ENCODE measurements around the gene SPACA7.
A peak's percentile ranks its signal among the peaks of the same experiment; 100 is the strongest.
"Not testable (repeated sequence)": the region's sequence is repeated elsewhere in the genome, so short reads cannot be mapped to it uniquely, and the experiment has no call there.

SPACA7 gene

GRCh38 chr13:112431734-112432133 lies 55.6 kb downstream of the SPACA7 start:
- DNase-seq = no peak

DNA sequence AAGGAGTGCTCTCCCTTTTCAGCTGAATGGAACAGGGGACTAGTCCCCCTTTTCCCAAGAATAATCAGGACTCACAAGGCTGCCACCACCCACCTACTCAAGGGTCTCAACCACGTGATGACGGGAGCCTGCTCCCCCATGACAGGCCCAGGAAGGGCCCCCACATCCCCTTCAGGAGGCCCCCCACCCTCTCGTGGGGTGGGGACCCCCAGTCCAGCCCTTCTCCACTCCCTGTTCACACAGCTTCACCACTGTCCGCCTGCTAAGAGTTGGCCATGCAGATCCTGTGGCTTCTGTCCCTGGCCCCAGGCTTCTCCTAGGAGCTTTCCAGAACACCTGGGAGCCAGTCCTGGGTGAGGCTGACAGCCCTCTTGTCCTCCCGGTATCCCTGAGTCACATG lies 56.6 kb downstream of the SPACA7 start:
- not testable (repeated sequence) for DNase-seq

DNA sequence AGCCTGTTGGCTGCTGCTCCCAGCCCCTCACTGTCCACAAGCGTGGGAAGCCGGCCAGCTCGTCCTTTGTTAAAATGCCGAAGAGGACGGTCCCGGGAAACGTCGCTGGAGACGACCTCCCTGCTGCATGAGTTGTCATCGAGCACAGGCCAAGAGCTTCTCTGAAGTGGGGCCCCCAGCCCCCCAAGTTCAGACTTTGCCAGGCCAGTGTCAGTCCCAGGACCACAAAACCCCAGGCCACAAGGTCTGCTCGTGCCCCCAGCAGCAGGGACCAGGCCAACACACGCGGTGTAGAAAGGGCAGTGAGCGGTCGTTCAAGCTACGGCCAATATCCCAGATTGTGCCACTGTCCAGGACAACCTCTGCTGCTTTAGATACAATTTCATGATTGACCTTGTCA lies 57.4 kb downstream of the SPACA7 start:
- not testable (repeated sequence) for DNase-seq

DNA sequence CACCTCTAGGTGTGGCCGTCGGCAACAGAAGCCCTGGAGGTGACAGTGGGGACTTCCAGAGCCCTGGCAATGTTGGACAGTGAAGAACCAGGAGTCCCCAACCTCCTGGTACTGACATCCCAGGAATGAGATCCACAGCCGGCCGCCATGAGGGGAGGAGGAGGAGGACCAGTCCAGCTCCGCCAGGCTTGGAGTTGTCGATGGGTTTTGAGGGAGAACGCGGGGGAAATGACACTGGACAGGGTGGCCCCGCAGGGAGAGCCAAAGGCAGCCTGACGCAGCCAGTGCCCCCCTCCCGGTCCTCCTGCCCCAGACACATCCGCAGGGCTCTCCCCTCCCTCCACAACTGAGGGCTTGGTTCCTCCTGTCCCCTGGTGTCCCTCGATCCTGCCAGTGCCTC lies 57.9 kb downstream of the SPACA7 start:
- DNase-seq = no peak

- no peak for DNase-seq
Measured at GRCh38 chr13:112434937-112435523, 58.9 kb downstream of the SPACA7 start.

DNA sequence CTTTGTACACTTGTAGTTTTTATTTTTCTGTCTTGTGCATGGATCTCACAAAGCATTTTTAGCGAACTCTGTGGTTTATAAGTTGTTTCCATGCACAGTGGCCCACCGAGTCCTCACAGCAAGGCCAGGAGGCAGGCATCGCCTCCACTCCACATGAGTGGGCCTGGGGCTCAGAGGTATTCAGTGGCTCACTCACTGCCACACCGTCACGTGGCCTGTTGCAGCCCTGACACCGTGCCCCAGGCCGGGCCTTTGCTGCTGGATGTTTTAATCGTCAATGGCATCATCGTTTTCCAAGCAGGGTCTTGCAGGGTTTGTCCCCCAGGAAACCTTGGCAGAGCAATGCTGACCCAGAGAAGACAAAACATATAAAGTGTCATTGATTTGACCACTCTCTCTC lies 59.8 kb downstream of the SPACA7 start:
- DNase-seq = no peak

GRCh38 chr13:112438094-112438493 lies 61.9 kb downstream of the SPACA7 start:
- DNase-seq = no peak

DNA sequence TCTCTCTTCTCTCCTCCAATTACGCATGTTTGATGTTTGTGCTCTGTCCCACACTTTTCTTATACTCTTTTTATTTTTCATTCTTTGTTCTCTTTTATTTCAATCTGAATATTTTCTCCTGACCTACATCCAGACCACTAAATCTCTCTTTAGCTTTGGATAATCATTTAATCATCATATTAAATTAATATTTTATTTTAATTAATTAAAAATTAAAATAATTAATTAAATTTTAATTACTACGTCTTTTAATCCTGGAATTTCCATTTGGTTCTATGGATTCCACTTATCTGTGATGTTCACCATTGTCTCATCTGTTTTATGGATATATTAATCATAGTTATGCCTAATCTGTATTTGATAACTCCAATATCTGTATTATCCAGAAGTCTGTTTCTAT lies 62.4 kb downstream of the SPACA7 start:
- no peak for DNase-seq

DNA sequence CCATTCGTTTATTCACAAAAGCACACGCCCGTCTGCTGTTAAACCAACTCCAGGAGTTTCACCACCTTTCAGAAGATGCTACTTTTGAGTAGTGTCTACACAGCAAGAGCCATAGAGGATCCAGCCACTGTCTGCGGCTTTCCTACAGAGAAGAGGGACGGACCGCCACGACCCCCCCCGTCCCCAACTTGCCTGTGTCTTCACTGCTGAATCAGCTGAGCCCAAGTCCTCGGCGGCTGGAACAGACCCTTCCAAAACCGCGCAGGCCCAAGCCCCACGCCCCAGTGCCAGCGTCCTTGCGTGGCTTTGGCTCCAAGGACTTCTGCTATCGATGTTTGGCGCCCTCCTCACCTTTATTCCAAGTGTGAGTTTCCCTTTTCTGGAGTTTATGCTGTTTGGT lies 65.1 kb downstream of the SPACA7 start:
- no peak for DNase-seq

GRCh38 chr13:112441779-112442310 lies 65.7 kb downstream of the SPACA7 start:
- no peak for DNase-seq

DNA sequence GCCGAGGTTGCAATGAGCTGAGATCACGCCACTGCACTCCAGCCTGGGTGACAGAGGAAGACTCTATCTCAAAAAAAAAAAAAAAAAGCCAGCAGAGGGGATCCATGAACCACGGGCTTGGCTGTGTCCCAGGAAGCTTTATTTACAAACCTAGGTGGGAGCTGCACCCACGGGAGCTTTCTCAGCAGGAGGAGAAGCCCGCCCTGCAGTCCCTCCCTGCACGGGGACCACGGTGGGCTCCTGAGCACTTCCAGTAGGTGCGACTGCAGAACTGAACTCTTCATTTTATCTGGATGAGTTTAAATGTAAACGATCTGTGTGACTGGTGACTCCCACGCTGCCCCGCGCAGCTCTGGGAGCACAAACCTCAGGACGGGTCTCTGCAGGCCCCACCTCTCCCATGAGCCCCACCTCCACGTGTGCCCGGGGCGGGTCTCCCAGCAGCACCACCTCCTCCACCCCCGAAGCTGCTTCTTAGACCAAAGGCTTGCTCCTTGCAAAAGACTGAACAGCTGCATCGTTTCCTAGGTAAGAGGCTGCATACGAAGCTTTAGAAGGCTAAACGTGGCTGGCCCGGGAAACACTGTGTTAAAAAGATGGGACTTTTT lies 66.4 kb downstream of the SPACA7 start:
- DNase-seq = peak; percentile 16

- DNase-seq = peak; percentile 41
Measured at GRCh38 chr13:112443191-112443994, 67.2 kb downstream of the SPACA7 start.

DNA sequence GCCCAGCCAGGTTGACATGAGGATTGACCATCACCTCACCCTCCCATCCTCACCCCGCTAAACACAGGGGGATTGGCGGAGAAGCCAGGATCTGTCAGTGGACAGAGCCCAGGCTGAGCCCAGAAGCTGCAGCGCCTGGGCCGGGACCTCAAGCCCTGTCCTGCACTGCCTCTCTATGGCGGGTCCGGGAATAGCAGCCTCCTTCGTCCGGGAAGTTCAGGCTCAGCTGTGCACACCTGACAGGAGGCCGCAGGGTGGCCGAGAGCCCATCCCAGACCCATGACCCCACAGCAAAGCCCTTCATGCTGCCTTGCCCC lies 67.8 kb downstream of the SPACA7 start:
- peak; percentile 85 for DNase-seq

DNA sequence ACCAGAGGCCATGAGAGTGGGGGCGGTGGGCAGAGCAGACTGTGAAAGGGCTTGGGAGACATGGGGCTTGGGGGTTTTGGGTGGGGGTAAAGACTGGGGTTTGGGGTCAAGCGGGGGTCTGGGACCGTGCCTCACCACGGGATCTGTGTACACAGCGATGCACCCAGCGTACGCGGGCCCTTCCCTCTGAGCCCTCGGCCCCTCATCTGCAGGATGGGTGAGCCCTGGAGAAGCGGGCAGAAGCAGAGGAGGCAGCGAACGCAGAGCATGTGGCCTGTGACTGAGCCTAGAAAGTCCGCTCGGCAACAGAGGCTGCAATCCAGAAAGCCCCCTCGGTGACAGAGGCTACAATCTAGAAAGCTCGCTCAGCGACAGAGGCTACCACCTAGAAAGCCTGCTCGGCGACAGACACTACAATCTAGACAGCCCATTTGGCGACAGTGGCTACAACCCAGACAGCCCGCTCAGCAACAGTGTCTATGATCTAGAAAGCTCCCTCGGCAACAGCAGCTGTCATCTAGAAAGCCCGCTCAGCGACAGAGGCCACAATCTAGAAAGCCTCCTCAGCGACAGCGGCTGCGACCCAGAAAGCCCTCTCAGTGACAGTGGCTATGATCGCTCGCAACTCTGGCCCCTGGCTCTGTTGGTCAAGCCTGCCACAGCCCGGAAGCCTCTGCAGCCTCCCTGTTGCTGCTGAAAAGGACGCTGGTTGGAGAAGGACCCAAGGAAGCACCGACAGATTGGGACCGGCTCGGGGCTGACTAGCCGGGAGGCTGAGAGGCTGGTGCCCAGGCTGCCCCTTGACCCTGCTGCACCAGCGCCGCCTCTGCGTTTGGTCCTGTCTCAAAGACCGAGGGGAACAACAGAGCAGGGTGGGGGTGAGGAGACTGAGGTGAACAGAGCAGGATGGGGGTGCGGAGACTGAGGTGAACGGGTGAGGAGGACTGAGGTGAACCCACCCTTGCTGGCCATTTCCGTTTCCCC lies 68.6 kb downstream of the SPACA7 start:
- DNase-seq = peak; percentile 16

DNA sequence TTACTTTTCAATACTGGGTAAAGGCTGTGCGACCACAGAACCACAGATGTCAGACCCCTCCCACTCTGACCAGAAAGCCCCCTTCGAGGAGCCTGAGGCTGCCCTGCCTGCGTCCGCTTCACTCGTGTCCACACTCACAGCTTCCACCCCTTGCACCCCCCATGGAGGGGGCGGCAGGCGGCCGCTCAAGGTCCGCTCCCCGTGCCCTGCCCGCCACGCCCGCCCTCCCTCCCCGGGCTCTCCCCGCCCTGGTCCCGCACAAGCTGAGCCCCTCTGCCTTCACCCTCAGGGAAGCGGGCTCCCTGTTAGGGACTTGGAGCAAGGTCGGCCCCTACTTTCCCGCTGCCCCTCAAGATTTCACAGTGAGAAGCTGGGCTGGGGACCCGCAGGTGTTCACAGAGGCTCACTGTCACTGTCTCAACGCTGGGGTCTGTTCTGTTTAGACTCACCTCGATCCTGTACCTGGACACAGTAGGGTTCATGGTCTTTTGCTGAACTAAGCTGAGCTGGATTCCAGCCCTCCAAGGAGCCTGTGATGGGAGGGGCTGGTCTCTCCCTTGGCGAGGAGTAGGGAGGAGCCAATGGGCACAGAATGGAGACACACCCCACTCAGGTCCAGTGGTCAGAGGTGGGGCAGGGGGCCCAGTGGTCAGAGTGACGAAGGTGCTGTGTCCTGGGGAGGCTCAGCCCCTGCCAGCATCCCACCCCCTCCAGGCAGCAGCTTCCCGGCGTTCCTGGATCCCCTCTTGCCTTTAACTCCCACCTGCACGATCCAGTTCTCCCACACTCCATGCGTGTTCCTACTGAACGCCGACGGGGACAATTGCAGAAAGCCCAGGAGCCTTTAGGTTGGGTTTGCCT lies 69.5 kb downstream of the SPACA7 start:
- no peak for DNase-seq

- peak; percentile 18 for DNase-seq
Measured at GRCh38 chr13:112446347-112446861, 70.2 kb downstream of the SPACA7 start.

DNA sequence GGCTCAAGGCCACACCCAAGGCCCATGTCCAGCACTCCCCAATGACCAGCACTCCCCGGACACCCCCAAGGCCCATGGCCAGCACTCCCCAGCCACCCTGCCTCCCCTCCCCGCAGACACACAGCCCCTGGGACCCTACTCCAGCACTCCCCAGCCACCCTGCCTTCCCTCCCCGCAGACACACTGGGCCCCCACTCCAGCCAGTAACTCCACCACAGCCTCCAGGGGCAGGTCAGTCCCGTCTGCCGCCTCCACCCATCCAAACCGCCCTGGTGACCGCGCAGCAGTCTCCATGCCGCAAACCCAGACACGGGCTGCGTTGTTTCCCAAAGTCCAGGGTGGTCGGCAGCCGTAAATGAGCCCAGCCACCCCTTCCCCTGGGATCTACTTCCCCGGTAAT lies 70.7 kb downstream of the SPACA7 start:
- DNase-seq = no peak

GRCh38 chr13:112447306-112447705 lies 71.2 kb downstream of the SPACA7 start:
- DNase-seq = no peak

- DNase-seq = peak; percentile 3
Measured at GRCh38 chr13:112447761-112448603, 71.8 kb downstream of the SPACA7 start.

All from stimulated activated CD8-positive, alpha-beta memory T cell treated with anti-CD3 and anti-CD28 coated beads, Interleukin-4, amount 100 ng/mL, for 48 hours (primary cell).